GM06990 (cell line): ENCODE data around the gene UBE2F.

Experiments
- DNase-seq: peaks from one replicate; pipeline ENCODE4 v3.0.0-alpha.2; 2011; ENCODE audit not compliant: insufficient read length; ENCODE audit errors: extremely low read depth
- H3K27me3 ChIP-seq: replicated peaks from 2 replicates; pipeline ENCODE4 v1.6.0; 2011; ENCODE audit warnings: low read length; ENCODE audit not compliant: control insufficient read depth, insufficient read depth
- H3K36me3 ChIP-seq: 2 replicates; pipeline ENCODE4 v1.5.1; 2011; ENCODE audit warnings: low read length; ENCODE audit not compliant: control insufficient read depth, insufficient read depth
- H3K4me3 ChIP-seq: replicated peaks from 2 replicates; pipeline ENCODE4 v1.5.1; 2011; ENCODE audit warnings: low read depth, mild to moderate bottlenecking, control low read depth, low read length
- TF ChIP-seq, protein P1 (sequence below): IDR thresholded peaks from 2 replicates; pipeline ENCODE4 v1.5.1; 2011; ENCODE audit warnings: low read length, control low read depth, mild to moderate bottlenecking, inconsistent platforms; ENCODE audit not compliant: insufficient read depth, poor library complexity, severe bottlenecking

UBE2F gene

GRCh38 chr2:237966250-237966564, 607 bp upstream of the UBE2F start:
- no peak for DNase-seq
- TF ChIP-seq, protein P1, sequence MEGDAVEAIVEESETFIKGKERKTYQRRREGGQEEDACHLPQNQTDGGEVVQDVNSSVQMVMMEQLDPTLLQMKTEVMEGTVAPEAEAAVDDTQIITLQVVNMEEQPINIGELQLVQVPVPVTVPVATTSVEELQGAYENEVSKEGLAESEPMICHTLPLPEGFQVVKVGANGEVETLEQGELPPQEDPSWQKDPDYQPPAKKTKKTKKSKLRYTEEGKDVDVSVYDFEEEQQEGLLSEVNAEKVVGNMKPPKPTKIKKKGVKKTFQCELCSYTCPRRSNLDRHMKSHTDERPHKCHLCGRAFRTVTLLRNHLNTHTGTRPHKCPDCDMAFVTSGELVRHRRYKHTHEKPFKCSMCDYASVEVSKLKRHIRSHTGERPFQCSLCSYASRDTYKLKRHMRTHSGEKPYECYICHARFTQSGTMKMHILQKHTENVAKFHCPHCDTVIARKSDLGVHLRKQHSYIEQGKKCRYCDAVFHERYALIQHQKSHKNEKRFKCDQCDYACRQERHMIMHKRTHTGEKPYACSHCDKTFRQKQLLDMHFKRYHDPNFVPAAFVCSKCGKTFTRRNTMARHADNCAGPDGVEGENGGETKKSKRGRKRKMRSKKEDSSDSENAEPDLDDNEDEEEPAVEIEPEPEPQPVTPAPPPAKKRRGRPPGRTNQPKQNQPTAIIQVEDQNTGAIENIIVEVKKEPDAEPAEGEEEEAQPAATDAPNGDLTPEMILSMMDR, result no peak
- peak overlapping the region; percentile 75 for H3K4me3 ChIP-seq
- no peaks in the 10 kb centered on the region for H3K27me3 ChIP-seq
- no peaks in the 10 kb centered on the region; the same call in 1 of the 2 replicates for H3K36me3 ChIP-seq

GRCh38 chr2:237967463-237967951, 693 bp downstream of the UBE2F start:
- H3K4me3 ChIP-seq, result peak overlapping the region; percentile 84
- H3K36me3 ChIP-seq, result no peaks in the 10 kb centered on the region; the same call in 1 of the 2 replicates
- H3K27me3 ChIP-seq, result no peaks in the 10 kb centered on the region
- peak; percentile 29 for DNase-seq
- TF ChIP-seq, protein P1, result no peak

- no peaks in the 10 kb centered on the region for H3K27me3 ChIP-seq
- TF ChIP-seq, protein P1, result peak; percentile 9
- peak; percentile 45 for DNase-seq
- peak overlapping the region; percentile 84 for H3K4me3 ChIP-seq
- no peaks in the 10 kb centered on the region; the same call in 1 of the 2 replicates for H3K36me3 ChIP-seq
These were observed 1.4 kb downstream of the UBE2F start for GRCh38 chr2:237968048-237968862.

DNA sequence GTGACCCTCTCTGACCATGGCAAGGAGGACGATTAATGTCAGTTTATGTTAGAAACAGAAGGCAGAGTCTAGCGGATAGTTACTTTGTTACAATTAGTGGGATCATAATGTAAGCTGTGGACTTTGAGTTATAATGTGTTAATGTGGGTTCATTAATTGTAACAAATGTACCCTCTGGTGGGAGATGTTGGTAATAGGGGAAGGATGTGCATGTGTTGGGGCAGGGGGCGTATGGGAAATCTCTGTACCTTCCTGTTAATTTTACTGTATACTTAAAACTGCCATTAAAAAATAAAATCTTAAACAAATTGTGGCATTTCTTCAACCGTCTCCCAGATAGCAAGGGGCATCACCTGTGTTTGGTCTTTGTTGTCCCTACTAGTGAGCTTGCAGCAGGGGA, 4.8 kb downstream of the UBE2F start:
- TF ChIP-seq, protein P1, result no peak
- Histone ChIP-seq H3K27me3 (no peaks in the 10 kb centered on the region), H3K36me3 (peaks cover 6% of the 10 kb centered on the region), H3K4me3 (no peak overlapping the region)
- no peak for DNase-seq

GRCh38 chr2:237972211-237972610, 5.4 kb downstream of the UBE2F start:
- TF ChIP-seq, protein P1, result no peak
- Histone ChIP-seq H3K27me3 (no peaks in the 10 kb centered on the region), H3K36me3 (peaks cover 6% of the 10 kb centered on the region), H3K4me3 (no peak overlapping the region)
- DNase-seq, result no peak
